GM12891 (cell line): ENCODE measurements around the gene TBX1.

Experiments used
- POLR2A ChIP-seq: IDR thresholded peaks from 2 replicates; pipeline ENCODE4 v1.6.1; 2011; ENCODE audit warnings: low read depth, low read length, control low read depth
- POLR2AphosphoS5 ChIP-seq: IDR thresholded peaks from 2 replicates; pipeline ENCODE4 v1.6.1; 2011; ENCODE audit warnings: low read depth, low read length, control low read depth
- TAF1 ChIP-seq: IDR thresholded peaks from 2 replicates; pipeline ENCODE4 v1.6.1; 2011; ENCODE audit warnings: low read depth, low read length, control low read depth

- TF ChIP-seq POLR2A = no peak
- no peak for TF ChIP-seq POLR2AphosphoS5
- no peak for TF ChIP-seq TAF1
Measured at GRCh38 chr22:19808873-19809478, 48.4 kb downstream of the TBX1 start.
